Peyer's patch (tissue), 4 donors: Measurements from ENCODE around the gene TFEC.

ENCODE experiments used
- POLR2A ChIP-seq, 2 donors: fragments of 450-650 bp; IDR thresholded peaks; one replicate each; pipeline ENCODE4 v1.5.1; 2017; ENCODE audit warnings: antibody characterized with exemption in 2 of 2, mild to moderate bottlenecking in 2 of 2, moderate library complexity in 2 of 2
- TF ChIP-seq, protein P1 (sequence below), 6 experiments: fragments of 450-650 bp in 4 of 6; fragments of 200-600 bp in 2 of 6; sonication (generic) in 1 of 6; IDR thresholded peaks; one replicate each; pipeline ENCODE4 v1.5.1; 2017 to 2019; ENCODE audit warnings: antibody characterized with exemption in 6 of 6, mild to moderate bottlenecking in 3 of 6, moderate library complexity in 1 of 6

DNA sequence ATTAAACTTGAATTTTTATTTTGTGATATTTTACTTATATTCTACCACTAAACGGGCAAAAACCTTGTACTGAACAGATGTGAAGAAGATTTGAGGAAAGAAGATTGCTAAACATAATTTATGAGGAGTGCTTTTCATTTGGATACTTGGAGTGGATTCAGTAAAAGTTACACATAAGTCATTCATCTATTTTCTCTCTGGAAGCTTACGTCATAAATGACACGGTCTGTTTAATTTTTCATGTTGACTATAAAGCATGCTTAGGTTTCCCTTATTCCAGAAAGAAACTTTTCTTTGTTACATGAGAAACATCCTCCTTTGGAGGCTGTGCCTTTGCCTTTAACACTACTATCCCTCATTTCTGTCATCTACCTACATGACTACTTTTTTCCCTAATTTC, 53.9 kb downstream of the TFEC start:
- TF ChIP-seq, protein P1, sequence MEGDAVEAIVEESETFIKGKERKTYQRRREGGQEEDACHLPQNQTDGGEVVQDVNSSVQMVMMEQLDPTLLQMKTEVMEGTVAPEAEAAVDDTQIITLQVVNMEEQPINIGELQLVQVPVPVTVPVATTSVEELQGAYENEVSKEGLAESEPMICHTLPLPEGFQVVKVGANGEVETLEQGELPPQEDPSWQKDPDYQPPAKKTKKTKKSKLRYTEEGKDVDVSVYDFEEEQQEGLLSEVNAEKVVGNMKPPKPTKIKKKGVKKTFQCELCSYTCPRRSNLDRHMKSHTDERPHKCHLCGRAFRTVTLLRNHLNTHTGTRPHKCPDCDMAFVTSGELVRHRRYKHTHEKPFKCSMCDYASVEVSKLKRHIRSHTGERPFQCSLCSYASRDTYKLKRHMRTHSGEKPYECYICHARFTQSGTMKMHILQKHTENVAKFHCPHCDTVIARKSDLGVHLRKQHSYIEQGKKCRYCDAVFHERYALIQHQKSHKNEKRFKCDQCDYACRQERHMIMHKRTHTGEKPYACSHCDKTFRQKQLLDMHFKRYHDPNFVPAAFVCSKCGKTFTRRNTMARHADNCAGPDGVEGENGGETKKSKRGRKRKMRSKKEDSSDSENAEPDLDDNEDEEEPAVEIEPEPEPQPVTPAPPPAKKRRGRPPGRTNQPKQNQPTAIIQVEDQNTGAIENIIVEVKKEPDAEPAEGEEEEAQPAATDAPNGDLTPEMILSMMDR (IDR thresholded peaks at IDR 0.05), result no peak
- no peak for TF ChIP-seq POLR2A (IDR thresholded peaks at IDR 0.05)
